CD14-positive monocyte (primary cell): ENCODE measurements around the gene PLPP7. TPM values are rescaled to one million over a fixed set of nuclear protein-coding genes. Genes with fewer than 3 reads are reported as not detected.

ENCODE experiments used
- DNase-seq, 3 donors: peaks; one replicate each; pipeline ENCODE4 v3.0.0-alpha.2; 2011 to 2022
- H2AFZ ChIP-seq: 2 replicates; pipeline ENCODE4 v1.6.0; 2012; ENCODE audit warnings: mild to moderate bottlenecking, low read depth, low read length, inconsistent platforms; ENCODE audit not compliant: insufficient read depth, poor library complexity, severe bottlenecking
- H3K27ac ChIP-seq, 2 donors: 1 replicate in 1 of 2; 2 replicates in 1 of 2; pipeline ENCODE4 v1.5.1; 2012 to 2013; ENCODE audit warnings: low read length in 2 of 2, control low read depth in 1 of 2, inconsistent platforms in 1 of 2, low read depth in 1 of 2, mild to moderate bottlenecking in 1 of 2
- H3K27me3 ChIP-seq, 2 donors: one replicate each; pipeline versions ENCODE4 v1.6.0 to v1.6.1; 2011 to 2013; ENCODE audit warnings: low read length in 2 of 2; ENCODE audit not compliant: control insufficient read depth in 2 of 2, insufficient read depth in 2 of 2
- H3K36me3 ChIP-seq, 2 donors: replicated peaks in 1 of 2; 1 replicate in 1 of 2; 2 replicates in 1 of 2; pipeline versions ENCODE4 v1.5.1 to v1.6.1; 2012 to 2013; ENCODE audit warnings: low read length in 2 of 2, control low read depth in 1 of 2, inconsistent platforms in 1 of 2, mild to moderate bottlenecking in 1 of 2; ENCODE audit not compliant: insufficient read depth in 2 of 2, control insufficient read depth in 1 of 2
- H3K4me1 ChIP-seq, 2 donors: 1 replicate in 1 of 2; 2 replicates in 1 of 2; pipeline versions ENCODE4 v1.5.1 to v1.6.1; 2012 to 2013; ENCODE audit warnings: low read length in 2 of 2, control low read depth in 1 of 2, inconsistent platforms in 1 of 2, mild to moderate bottlenecking in 1 of 2, moderate library complexity in 1 of 2; ENCODE audit not compliant: insufficient read depth in 2 of 2, control insufficient read depth in 1 of 2
- H3K4me2 ChIP-seq: replicated peaks from 2 replicates; pipeline ENCODE3; 2012; ENCODE audit warnings: low read length, moderate library complexity, mild to moderate bottlenecking; ENCODE audit not compliant: poor library complexity, severe bottlenecking; ENCODE audit errors: extremely low read depth
- H3K4me3 ChIP-seq, 3 experiments: fragments of 200-600 bp in 1 of 3; sonication (generic) in 1 of 3; replicated peaks in 1 of 3; 1 replicate in 2 of 3; 2 replicates in 1 of 3; pipeline ENCODE4 v1.5.1; 2011 to 2013; ENCODE audit warnings: low read length in 3 of 3, mild to moderate bottlenecking in 3 of 3, control low read depth in 2 of 3, low read depth in 2 of 3, inconsistent platforms in 1 of 3, moderate library complexity in 1 of 3
- H3K79me2 ChIP-seq: 2 replicates; pipeline ENCODE4 v1.6.0; 2012; ENCODE audit warnings: mild to moderate bottlenecking, control low read depth, inconsistent platforms, low read length, moderate library complexity; ENCODE audit not compliant: insufficient read depth
- H3K9ac ChIP-seq: 2 replicates; pipeline ENCODE4 v1.6.0; 2017; ENCODE audit warnings: low read length, mild to moderate bottlenecking; ENCODE audit not compliant: insufficient read depth, poor library complexity, severe bottlenecking
- H3K9me3 ChIP-seq, 2 donors: replicated peaks in 1 of 2; 1 replicate in 1 of 2; 2 replicates in 1 of 2; pipeline versions ENCODE4 v1.5.1 to v1.6.1; 2012 to 2013; ENCODE audit warnings: low read length in 2 of 2, control low read depth in 1 of 2; ENCODE audit not compliant: control insufficient read depth in 1 of 2, insufficient read depth in 1 of 2
- H4K20me1 ChIP-seq: 2 replicates; pipeline ENCODE4 v1.6.0; 2012; ENCODE audit warnings: mild to moderate bottlenecking, low read length, control low read depth, moderate library complexity; ENCODE audit not compliant: insufficient read depth
- H3K27ac Mint-ChIP-seq, 7 donors: one replicate each; pipeline ENCODE4 v1.8.0; 2020; ENCODE audit warnings: mild to moderate bottlenecking in 7 of 7, mixed read lengths in 7 of 7, moderate library complexity in 6 of 7, inconsistent platforms in 2 of 7
- H3K27me3 Mint-ChIP-seq, 3 donors: one replicate each; pipeline ENCODE4 v1.8.0; 2021 to 2022; ENCODE audit warnings: low read depth in 3 of 3, mild to moderate bottlenecking in 3 of 3, mixed read lengths in 3 of 3, moderate library complexity in 3 of 3, inconsistent platforms in 1 of 3
- H3K36me3 Mint-ChIP-seq, 2 donors: one replicate each; pipeline ENCODE4 v1.8.0; 2020; ENCODE audit warnings: mixed read lengths in 2 of 2, inconsistent platforms in 1 of 2, mild to moderate bottlenecking in 1 of 2
- H3K4me1 Mint-ChIP-seq: one replicate; pipeline ENCODE4 v1.8.0; 2020; ENCODE audit warnings: mild to moderate bottlenecking, mixed read lengths
- H3K4me3 Mint-ChIP-seq, 2 donors: one replicate each; pipeline ENCODE4 v1.8.0; 2020; ENCODE audit warnings: mild to moderate bottlenecking in 2 of 2, mixed read lengths in 2 of 2, moderate library complexity in 1 of 2
- H3K9me3 Mint-ChIP-seq, 7 donors: one replicate each; pipeline ENCODE4 v1.8.0; 2020 to 2022; ENCODE audit warnings: mixed read lengths in 7 of 7, mild to moderate bottlenecking in 6 of 7, moderate library complexity in 6 of 7, inconsistent platforms in 2 of 7
- WGBS: methylation state at CpG from one replicate; pipeline ENCODE4 v1.1.5; 2013; ENCODE audit warnings: missing lambda C conversion rate; ENCODE audit not compliant: insufficient coverage; 5-methylcytosine and 5-hydroxymethylcytosine counted together
- intact Hi-C, 2 donors: fragments of 100-400 bp; cut with micrococcal nuclease; formaldehyde crosslinking; loops; one replicate each; pipeline versions ENCODE4 v1.15.0 to v1.15.1; 2023
- polyA plus RNA-seq, 3 donors: library from polyadenylated mRNA; depleted of rRNA in 1 of 3; unstranded in 2 of 3; stranded (reverse) in 1 of 3; fragments of 300-500 nt in 2 of 3; fragments of >200 nt in 1 of 3; fragmentation: Illumina TruSeq in 2 of 3; gene quantifications; 1 replicate in 2 of 3; 2 replicates in 1 of 3; pipeline ENCODE4 v1.2.3, GENCODE V29; 2012 to 2021
- TF ChIP-seq, protein P1 (sequence below): fragments of 200-600 bp; IDR thresholded peaks from one replicate; pipeline ENCODE4 v1.8.0; 2022; ENCODE audit warnings: antibody characterized with exemption, mild to moderate bottlenecking

The PLPP7 gene
- polyA plus RNA-seq, 3 donors: 1.1 to 3.1 (median 1.5) TPM

GRCh38 chr9:131298816-131299215 lies 9.3 kb downstream of the PLPP7 start:
- Mint-ChIP-seq H3K36me3 (no peaks in the 10 kb centered on the region), H3K27me3 (peaks cover 1 to 4% (median 2%) of the 10 kb centered on the region in 3 donors), H3K9me3 (peaks cover 0 to 4% (median 0%) of the 10 kb centered on the region in 7 donors), H3K4me1 (no peaks in the 10 kb centered on the region), H3K4me3 (no peak overlapping the region), H3K27ac (no peak overlapping the region)
- TF ChIP-seq, protein P1, sequence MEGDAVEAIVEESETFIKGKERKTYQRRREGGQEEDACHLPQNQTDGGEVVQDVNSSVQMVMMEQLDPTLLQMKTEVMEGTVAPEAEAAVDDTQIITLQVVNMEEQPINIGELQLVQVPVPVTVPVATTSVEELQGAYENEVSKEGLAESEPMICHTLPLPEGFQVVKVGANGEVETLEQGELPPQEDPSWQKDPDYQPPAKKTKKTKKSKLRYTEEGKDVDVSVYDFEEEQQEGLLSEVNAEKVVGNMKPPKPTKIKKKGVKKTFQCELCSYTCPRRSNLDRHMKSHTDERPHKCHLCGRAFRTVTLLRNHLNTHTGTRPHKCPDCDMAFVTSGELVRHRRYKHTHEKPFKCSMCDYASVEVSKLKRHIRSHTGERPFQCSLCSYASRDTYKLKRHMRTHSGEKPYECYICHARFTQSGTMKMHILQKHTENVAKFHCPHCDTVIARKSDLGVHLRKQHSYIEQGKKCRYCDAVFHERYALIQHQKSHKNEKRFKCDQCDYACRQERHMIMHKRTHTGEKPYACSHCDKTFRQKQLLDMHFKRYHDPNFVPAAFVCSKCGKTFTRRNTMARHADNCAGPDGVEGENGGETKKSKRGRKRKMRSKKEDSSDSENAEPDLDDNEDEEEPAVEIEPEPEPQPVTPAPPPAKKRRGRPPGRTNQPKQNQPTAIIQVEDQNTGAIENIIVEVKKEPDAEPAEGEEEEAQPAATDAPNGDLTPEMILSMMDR: no peak
- H3K27ac ChIP-seq: no peak overlapping the region
- no peaks in the 10 kb centered on the region for H3K36me3 ChIP-seq
- H3K27me3 ChIP-seq: no peaks in the 10 kb centered on the region
- no peak overlapping the region for H2AFZ ChIP-seq
- no peak overlapping the region for H3K4me2 ChIP-seq
- intact Hi-C loops: no loop called here
- no peaks in the 10 kb centered on the region for H4K20me1 ChIP-seq
- H3K4me1 ChIP-seq: no peaks in the 10 kb centered on the region
- DNase-seq: no peak
- no peaks in the 10 kb centered on the region for H3K9me3 ChIP-seq
- H3K4me3 ChIP-seq: no peak overlapping the region
- no peak overlapping the region for H3K9ac ChIP-seq
- H3K79me2 ChIP-seq: no peaks in the 10 kb centered on the region
- 95% methylated on average over 10 of the region's 12 CpGs for WGBS

- no peak overlapping the region for H2AFZ ChIP-seq
- H3K4me3 Mint-ChIP-seq: no peak overlapping the region
These were observed 9.9 kb downstream of the PLPP7 start for GRCh38 chr9:131299346-131299960.

More at GRCh38 chr9:131299346-131299960, 9.9 kb downstream of the PLPP7 start:
- Histone ChIP-seq H3K9me3 (no peaks in the 10 kb centered on the region), H3K36me3 (no peaks in the 10 kb centered on the region), H4K20me1 (no peaks in the 10 kb centered on the region), H3K27ac (no peak overlapping the region), H3K4me2 (no peak overlapping the region), H3K4me3 (no peak overlapping the region), H3K79me2 (no peaks in the 10 kb centered on the region), H3K4me1 (no peaks in the 10 kb centered on the region), H3K9ac (no peak overlapping the region), H3K27me3 (no peaks in the 10 kb centered on the region)
- intact Hi-C loops: no loop called here
- 83% methylated on average over 18 of the region's 22 CpGs for WGBS
- Mint-ChIP-seq H3K4me1 (no peaks in the 10 kb centered on the region), H3K27ac (no peak overlapping the region), H3K9me3 (peaks cover 0 to 4% (median 0%) of the 10 kb centered on the region in 7 donors), H3K36me3 (no peaks in the 10 kb centered on the region), H3K27me3 (peaks cover 1 to 4% (median 1%) of the 10 kb centered on the region in 3 donors)
- DNase-seq: no peak
- TF ChIP-seq, protein P1: no peak
